Measurements from ENCODE around the gene ZNF175. TPM values are rescaled to one million over a fixed set of nuclear protein-coding genes. Genes with fewer than 3 reads are reported as not detected.

ZNF175 gene
- total and polyA plus RNA-seq, 9 of the 15 experiments (the other 6 are each of a cell fraction or from before 2014, with no cell fraction given) = 3.7 to 37.9 (median 14.0) TPM

DNA sequence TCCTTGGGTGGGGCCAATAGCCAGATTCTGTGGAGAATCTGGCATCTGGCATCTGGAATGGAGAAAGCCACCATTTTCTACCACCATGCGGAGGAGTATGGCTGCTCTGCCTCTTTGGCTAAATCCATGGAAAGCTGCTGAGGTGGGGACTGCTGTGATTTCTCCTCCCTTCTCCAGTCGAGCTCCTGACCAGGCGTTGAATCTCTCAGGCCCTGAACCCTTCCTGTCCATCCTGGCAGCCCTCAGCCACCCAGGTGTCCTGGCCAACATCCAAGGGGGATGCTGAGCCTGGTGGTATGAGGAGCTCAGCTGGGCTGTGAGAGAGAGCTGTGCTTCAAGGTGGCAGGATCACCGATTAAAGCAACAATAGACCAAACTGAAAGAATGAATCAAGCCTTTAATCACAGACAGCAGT lies 22.2 kb upstream of the ZNF175 start (continued):
- TF ChIP-seq KLF13 (tag; IDR thresholded peaks at IDR 0.05; ENCODE audit: borderline replicate concordance, low read depth) (no peak), ZNF280A (IDR thresholded peaks at IDR 0.05; ENCODE audit: low read depth, partially characterized antibody) (no peak), GABPB2 (CRISPR knock-in tag; conservative IDR thresholded peaks at IDR 0.05) (no peak), FOS (IDR thresholded peaks at IDR 0.05; ENCODE audit: extremely low read depth, insufficient read length) (no peak), NFIX (CRISPR knock-in tag; IDR thresholded peaks at IDR 0.05; ENCODE audit: low read depth) (no peak), YY1 (IDR thresholded peaks at IDR 0.05; ENCODE audit: borderline replicate concordance in 1 of 3, control insufficient read depth in 1 of 3, extremely low read depth in 1 of 3, insufficient read depth in 3 of 3, insufficient read length in 1 of 3, insufficient replicate concordance in 2 of 3, low read depth in 1 of 3, low read length in 2 of 3) (peak in 1 of 3 experiments; percentile 40), XRCC4 (IDR thresholded peaks at IDR 0.05; ENCODE audit: extremely low read depth, insufficient read depth, insufficient read length) (no peak), OTX1 (CRISPR knock-in tag; IDR thresholded peaks at IDR 0.05) (no peak), NR4A1 (CRISPR knock-in tag; IDR thresholded peaks at IDR 0.05) (peak; percentile 90; the same call in 1 of the 2 replicates), NR4A1 (tag; IDR thresholded peaks at IDR 0.05) (0 out of 2 replicates have a peak, but pooled peaks have one; percentile 21), RFX7 (CRISPR knock-in tag; IDR thresholded peaks at IDR 0.05) (no peak), XRCC5 (IDR thresholded peaks at IDR 0.05; ENCODE audit: low read depth, low read length) (no peak), ZNF253 (CRISPR knock-in tag; conservative IDR thresholded peaks at IDR 0.05) (no peak), NRF1 (conservative IDR thresholded peaks at IDR 0.05 in 1 of 2, IDR thresholded peaks at IDR 0.05 in 1 of 2) (no peak), ESRRB (CRISPR knock-in tag; IDR thresholded peaks at IDR 0.05; ENCODE audit: borderline replicate concordance) (no peak), HOMEZ (CRISPR knock-in tag; IDR thresholded peaks at IDR 0.05) (peak; percentile 76; the same call in 1 of the 2 replicates), THRAP3 (IDR thresholded peaks at IDR 0.05; ENCODE audit: borderline replicate concordance) (no peak), ZNF239 (CRISPR knock-in tag; IDR thresholded peaks at IDR 0.05) (peak; percentile 37; the same call in 1 of the 2 replicates), ZNF76 (CRISPR knock-in tag; IDR thresholded peaks at IDR 0.05; ENCODE audit: borderline replicate concordance) (peak; percentile 80; the same call in 1 of the 2 replicates), ZNF280B (CRISPR knock-in tag; IDR thresholded peaks at IDR 0.05) (no peak), SMAD3 (CRISPR knock-in tag; conservative IDR thresholded peaks at IDR 0.05) (0 out of 2 replicates have a peak, but pooled peaks have one; percentile 19), SRSF3 (IDR thresholded peaks at IDR 0.05; ENCODE audit: insufficient read depth, low read length) (no peak)
- TF ChIP-seq, protein P1, sequence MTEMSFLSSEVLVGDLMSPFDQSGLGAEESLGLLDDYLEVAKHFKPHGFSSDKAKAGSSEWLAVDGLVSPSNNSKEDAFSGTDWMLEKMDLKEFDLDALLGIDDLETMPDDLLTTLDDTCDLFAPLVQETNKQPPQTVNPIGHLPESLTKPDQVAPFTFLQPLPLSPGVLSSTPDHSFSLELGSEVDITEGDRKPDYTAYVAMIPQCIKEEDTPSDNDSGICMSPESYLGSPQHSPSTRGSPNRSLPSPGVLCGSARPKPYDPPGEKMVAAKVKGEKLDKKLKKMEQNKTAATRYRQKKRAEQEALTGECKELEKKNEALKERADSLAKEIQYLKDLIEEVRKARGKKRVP (CRISPR knock-in tag; IDR thresholded peaks at IDR 0.05) = 0 out of 2 replicates have a peak, but pooled peaks have one; percentile 53

Measured in K562 (cell line).